ENCODE data around the gene SLIT3. TPM values are rescaled to one million over a fixed set of nuclear protein-coding genes. Genes with fewer than 3 reads are reported as not detected.

The SLIT3 gene
- total RNA-seq, 1 donor from 2014 or later: 0.22 TPM

GRCh38 chr5:169298193-169298592 is 2.7 kb downstream of the SLIT3 start:
- Histone ChIP-seq H3K27me3 (peaks cover 69% of the 10 kb centered on the region), H3K9me3 (ENCODE audit: low read depth) (no peaks in the 10 kb centered on the region), H3K79me2 (ENCODE audit: low read depth) (no peaks in the 10 kb centered on the region), H3K4me2 (no peak overlapping the region), H3K4me1 (peaks cover 9% of the 10 kb centered on the region), H3K4me3 (no peak overlapping the region), H3F3A (ENCODE audit: low read depth) (peaks cover 8% of the 10 kb centered on the region), H4K20me1 (ENCODE audit: low read depth) (no peaks in the 10 kb centered on the region), H3K9ac (no peak overlapping the region), H2AFZ (replicated peaks) (no peak overlapping the region), H3K27ac (no peak overlapping the region), H3K36me3 (no peaks in the 10 kb centered on the region)
- H3K4me1 Mint-ChIP-seq: peaks cover 47% of the 10 kb centered on the region
- no peaks in the 10 kb centered on the region for H3K9me3 Mint-ChIP-seq
- H3K36me3 Mint-ChIP-seq: no peaks in the 10 kb centered on the region
- peaks cover 11% of the 10 kb centered on the region for H3K27me3 Mint-ChIP-seq (ENCODE audit: insufficient read depth, low read depth)
- peak overlapping the region; percentile 66 for H3K4me3 Mint-ChIP-seq
- H3K27ac Mint-ChIP-seq: no peak overlapping the region
- DNase-seq (ENCODE audit: low spot score): no peak
- TF ChIP-seq EZH2phosphoT487 (IDR thresholded peaks at IDR 0.05) (no peak), EZH2 (IDR thresholded peaks at IDR 0.05) (no peak)
- TF ChIP-seq, protein P1, sequence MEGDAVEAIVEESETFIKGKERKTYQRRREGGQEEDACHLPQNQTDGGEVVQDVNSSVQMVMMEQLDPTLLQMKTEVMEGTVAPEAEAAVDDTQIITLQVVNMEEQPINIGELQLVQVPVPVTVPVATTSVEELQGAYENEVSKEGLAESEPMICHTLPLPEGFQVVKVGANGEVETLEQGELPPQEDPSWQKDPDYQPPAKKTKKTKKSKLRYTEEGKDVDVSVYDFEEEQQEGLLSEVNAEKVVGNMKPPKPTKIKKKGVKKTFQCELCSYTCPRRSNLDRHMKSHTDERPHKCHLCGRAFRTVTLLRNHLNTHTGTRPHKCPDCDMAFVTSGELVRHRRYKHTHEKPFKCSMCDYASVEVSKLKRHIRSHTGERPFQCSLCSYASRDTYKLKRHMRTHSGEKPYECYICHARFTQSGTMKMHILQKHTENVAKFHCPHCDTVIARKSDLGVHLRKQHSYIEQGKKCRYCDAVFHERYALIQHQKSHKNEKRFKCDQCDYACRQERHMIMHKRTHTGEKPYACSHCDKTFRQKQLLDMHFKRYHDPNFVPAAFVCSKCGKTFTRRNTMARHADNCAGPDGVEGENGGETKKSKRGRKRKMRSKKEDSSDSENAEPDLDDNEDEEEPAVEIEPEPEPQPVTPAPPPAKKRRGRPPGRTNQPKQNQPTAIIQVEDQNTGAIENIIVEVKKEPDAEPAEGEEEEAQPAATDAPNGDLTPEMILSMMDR (IDR thresholded peaks at IDR 0.05): no peak

GRCh38 chr5:169296419-169297143 is 4.4 kb downstream of the SLIT3 start:
- Mint-ChIP-seq H3K36me3 (no peaks in the 10 kb centered on the region), H3K4me3 (no peak overlapping the region), H3K4me1 (peaks cover 36% of the 10 kb centered on the region), H3K27me3 (ENCODE audit: insufficient read depth, low read depth) (peaks cover 12% of the 10 kb centered on the region), H3K9me3 (no peaks in the 10 kb centered on the region), H3K27ac (no peak overlapping the region)
- H4K20me1 ChIP-seq (ENCODE audit: low read depth): no peaks in the 10 kb centered on the region
- no peak overlapping the region for H3K4me2 ChIP-seq
- H3F3A ChIP-seq (ENCODE audit: low read depth): peaks cover 8% of the 10 kb centered on the region
- no peaks in the 10 kb centered on the region for H3K9me3 ChIP-seq (ENCODE audit: low read depth)
- TF ChIP-seq EZH2phosphoT487 (IDR thresholded peaks at IDR 0.05): no peak
- no peak for TF ChIP-seq EZH2 (IDR thresholded peaks at IDR 0.05)
- TF ChIP-seq, protein P1 (IDR thresholded peaks at IDR 0.05): no peak
- H3K27ac ChIP-seq: no peak overlapping the region
- no peak overlapping the region for H2AFZ ChIP-seq (replicated peaks)
- DNase-seq (ENCODE audit: low spot score): no peak
- peaks cover 8% of the 10 kb centered on the region for H3K4me1 ChIP-seq
- H3K36me3 ChIP-seq: no peaks in the 10 kb centered on the region
- no peak overlapping the region for H3K9ac ChIP-seq
- peaks cover 52% of the 10 kb centered on the region for H3K27me3 ChIP-seq
- no peaks in the 10 kb centered on the region for H3K79me2 ChIP-seq (ENCODE audit: low read depth)
- H3K4me3 ChIP-seq: no peak overlapping the region

DNA sequence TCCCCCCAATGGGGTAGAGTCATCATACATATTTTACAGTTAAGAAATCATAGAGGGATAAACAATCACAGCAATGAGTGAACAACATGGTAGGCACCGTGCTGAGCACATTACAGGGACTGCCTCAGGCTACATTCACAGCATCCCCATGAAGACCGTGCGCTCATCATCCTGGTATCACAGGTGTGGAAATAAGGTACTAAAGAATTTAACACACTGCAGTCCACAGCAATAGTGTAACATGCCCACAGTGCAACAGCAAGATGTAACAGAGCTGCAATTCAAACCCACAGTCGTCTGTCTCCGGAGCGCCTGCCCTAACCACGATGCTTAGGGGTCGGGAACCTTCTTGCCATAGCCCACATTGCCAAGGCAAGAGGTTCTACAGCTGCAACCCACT is 5.6 kb downstream of the SLIT3 start:
- Histone ChIP-seq H3K9me3 (ENCODE audit: low read depth) (no peaks in the 10 kb centered on the region), H3K4me3 (no peak overlapping the region), H3K4me1 (peaks cover 3% of the 10 kb centered on the region), H3K79me2 (ENCODE audit: low read depth) (no peaks in the 10 kb centered on the region), H3K4me2 (no peak overlapping the region), H3K27ac (no peak overlapping the region), H3K36me3 (no peaks in the 10 kb centered on the region), H3F3A (ENCODE audit: low read depth) (peaks cover 8% of the 10 kb centered on the region), H4K20me1 (ENCODE audit: low read depth) (no peaks in the 10 kb centered on the region), H2AFZ (replicated peaks) (no peak overlapping the region), H3K9ac (no peak overlapping the region), H3K27me3 (peaks cover 40% of the 10 kb centered on the region)
- Mint-ChIP-seq H3K27ac (no peak overlapping the region), H3K9me3 (no peaks in the 10 kb centered on the region), H3K27me3 (ENCODE audit: insufficient read depth, low read depth) (peaks cover 12% of the 10 kb centered on the region), H3K36me3 (no peaks in the 10 kb centered on the region), H3K4me3 (no peak overlapping the region), H3K4me1 (peaks cover 32% of the 10 kb centered on the region)
- no peak for DNase-seq (ENCODE audit: low spot score)
- TF ChIP-seq, protein P1 (IDR thresholded peaks at IDR 0.05): no peak
- TF ChIP-seq EZH2 (IDR thresholded peaks at IDR 0.05): no peak
- TF ChIP-seq EZH2phosphoT487 (IDR thresholded peaks at IDR 0.05): no peak
